ENCODE results near the gene PSMD8.

The PSMD8 gene

DNA sequence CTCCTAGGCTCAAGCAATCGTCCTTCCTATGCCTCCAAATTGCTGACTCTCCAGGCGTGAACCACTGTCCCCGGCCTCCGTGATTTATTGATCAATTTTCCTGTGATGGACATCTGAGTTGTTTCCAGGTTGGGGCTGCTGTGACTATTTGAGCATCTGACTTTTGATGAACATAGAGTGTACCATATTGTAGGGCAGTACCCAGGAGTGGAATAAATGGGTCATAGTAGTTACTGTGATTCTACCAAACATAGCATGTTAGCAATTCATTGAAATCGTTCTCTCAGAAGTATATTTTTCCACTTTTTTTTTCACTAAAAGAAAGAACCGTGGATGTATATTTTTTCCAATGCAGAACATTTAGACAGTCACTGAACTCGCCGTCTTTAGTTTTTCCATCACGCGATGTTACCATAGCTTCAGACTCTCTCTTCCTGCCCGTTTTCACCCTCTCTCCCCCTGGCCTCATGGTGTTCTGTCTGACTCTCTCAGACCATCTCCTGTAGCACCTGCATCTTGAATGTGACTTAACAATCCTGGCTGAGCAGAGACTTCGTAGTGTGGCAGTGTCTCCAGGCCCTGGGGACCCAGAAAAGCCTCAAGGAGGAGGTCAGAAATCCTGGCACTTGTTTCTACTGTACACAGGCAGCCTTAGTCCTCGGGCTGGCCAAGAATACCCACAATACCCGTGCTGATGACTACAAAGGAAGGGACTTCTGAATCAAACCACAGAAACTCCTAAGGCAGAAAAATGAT, 54.9 kb downstream of the PSMD8 start:
- no peak for DNase-seq (ENCODE audit: low read depth)
- H3K4me3 ChIP-seq (ENCODE audit: low read depth, low read length) = no peak overlapping the region
- TF ChIP-seq, protein P1, sequence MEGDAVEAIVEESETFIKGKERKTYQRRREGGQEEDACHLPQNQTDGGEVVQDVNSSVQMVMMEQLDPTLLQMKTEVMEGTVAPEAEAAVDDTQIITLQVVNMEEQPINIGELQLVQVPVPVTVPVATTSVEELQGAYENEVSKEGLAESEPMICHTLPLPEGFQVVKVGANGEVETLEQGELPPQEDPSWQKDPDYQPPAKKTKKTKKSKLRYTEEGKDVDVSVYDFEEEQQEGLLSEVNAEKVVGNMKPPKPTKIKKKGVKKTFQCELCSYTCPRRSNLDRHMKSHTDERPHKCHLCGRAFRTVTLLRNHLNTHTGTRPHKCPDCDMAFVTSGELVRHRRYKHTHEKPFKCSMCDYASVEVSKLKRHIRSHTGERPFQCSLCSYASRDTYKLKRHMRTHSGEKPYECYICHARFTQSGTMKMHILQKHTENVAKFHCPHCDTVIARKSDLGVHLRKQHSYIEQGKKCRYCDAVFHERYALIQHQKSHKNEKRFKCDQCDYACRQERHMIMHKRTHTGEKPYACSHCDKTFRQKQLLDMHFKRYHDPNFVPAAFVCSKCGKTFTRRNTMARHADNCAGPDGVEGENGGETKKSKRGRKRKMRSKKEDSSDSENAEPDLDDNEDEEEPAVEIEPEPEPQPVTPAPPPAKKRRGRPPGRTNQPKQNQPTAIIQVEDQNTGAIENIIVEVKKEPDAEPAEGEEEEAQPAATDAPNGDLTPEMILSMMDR (IDR thresholded peaks at IDR 0.05; ENCODE audit: low read depth, low read length, missing control alignments) = no peak

DNA sequence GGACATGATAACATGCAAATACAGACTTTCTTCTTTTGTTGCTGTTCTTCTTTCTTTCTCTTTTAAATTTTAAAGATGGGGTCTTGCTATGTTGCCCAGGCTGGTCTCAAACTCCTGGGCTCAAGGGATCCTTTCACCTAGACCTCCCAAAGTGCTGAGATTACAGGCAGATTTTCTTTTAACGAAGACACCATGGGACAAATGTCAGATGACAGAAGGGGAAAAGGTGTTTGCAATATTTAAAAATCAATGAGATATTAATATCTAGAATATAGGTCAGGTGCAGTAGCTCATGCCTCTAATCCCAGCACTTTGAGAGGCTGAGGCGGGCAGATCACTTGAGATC, 55.4 kb downstream of the PSMD8 start:
- DNase-seq (ENCODE audit: low read depth) = no peak
- H3K4me3 ChIP-seq (ENCODE audit: low read depth, low read length) = no peak overlapping the region
- TF ChIP-seq, protein P1 (IDR thresholded peaks at IDR 0.05; ENCODE audit: low read depth, low read length, missing control alignments) = no peak

DNA sequence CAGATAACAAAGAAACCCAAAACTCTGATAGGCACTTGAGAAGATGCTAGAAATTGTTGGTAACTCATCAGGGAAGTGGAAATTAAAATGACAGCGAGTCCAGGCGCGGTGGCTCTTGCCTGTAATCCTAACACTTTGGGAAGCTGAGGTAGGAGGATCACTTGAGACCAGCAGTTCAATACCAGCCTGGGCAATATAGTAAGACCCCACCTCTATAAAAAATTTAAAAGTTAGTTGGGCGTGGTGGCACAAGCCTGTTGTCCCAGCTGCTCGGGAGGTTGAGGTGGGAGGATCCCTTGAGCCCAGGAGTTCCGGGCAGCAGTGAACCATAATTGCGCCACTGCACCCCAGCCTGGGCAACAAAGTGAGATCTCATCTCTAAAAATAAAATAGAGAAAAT, 56.6 kb downstream of the PSMD8 start:
- DNase-seq (ENCODE audit: low read depth) = no peak
- TF ChIP-seq, protein P1 (IDR thresholded peaks at IDR 0.05; ENCODE audit: low read depth, low read length, missing control alignments) = no peak
- H3K4me3 ChIP-seq (ENCODE audit: low read depth, low read length) = no peak overlapping the region

DNA sequence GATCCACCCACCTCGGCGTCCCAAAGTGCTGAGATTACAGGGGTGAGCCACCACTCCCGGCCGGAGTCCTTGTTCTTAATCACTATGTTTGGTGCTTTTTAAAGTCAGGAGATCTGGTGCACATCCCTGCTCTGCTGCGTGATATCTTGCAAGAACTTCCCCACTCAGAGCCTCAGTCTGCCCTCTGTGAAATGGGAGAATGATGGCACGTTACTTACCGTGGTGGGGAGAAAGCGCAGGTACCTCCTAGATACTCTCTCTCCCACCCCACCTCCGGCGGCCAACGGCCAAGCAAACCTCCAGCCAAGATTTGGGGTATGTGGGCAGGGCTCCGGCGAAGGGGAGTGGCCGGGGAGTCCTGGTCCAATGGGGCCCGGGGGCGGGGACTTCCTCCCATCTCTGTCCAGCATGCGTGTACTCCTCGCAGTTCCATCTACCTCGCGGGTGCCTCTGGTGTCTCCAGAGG, 58.9 kb downstream of the PSMD8 start, which contains the start of gene RYR1:
TSS of gene RYR1 (plus strand) at position 424 of the 466 bp plus-strand sequence. CDS start 139 bp downstream, outside the sequence.
- H3K4me3 ChIP-seq (ENCODE audit: low read depth, low read length) = no peak within 1 kb of the TSS
- TF ChIP-seq, protein P1 (IDR thresholded peaks at IDR 0.05; ENCODE audit: low read depth, low read length, missing control alignments) = no peak
- no peak for DNase-seq (ENCODE audit: low read depth)
